Measurements from ENCODE around the gene KCNK3. TPM values are rescaled to one million over a fixed set of nuclear protein-coding genes. Genes with fewer than 3 reads are reported as not detected.

The KCNK3 gene
- total and polyA plus RNA-seq, 2 donors (not counting 3 experiments of a cell fraction or from before 2014, with no cell fraction given): not detected

- DNase-seq (ENCODE audit: low read depth, low spot score) (no peak), FAIRE-seq (no peak)
- no peak overlapping the region for H3K9ac ChIP-seq (replicated peaks; ENCODE audit: extremely low read depth, insufficient read depth, low read length)
- H3K27ac ChIP-seq (ENCODE audit: insufficient read depth, low read depth, low read length): no peak overlapping the region
- no peaks in the 10 kb centered on the region for H3K4me1 ChIP-seq (ENCODE audit: control insufficient read depth, extremely low read depth, insufficient read depth, low read length)
- no peak for TF ChIP-seq FOS (IDR thresholded peaks at IDR 0.05; ENCODE audit: borderline replicate concordance, insufficient read depth, low read length)
- TF ChIP-seq JUN (IDR thresholded peaks at IDR 0.05; ENCODE audit: borderline replicate concordance, insufficient read depth, insufficient read length, low read depth): no peak
- no peak for TF ChIP-seq GATA2 (IDR thresholded peaks at IDR 0.05; ENCODE audit: insufficient read depth, insufficient read length, low read depth, low read length)
- TF ChIP-seq MYC (IDR thresholded peaks at IDR 0.05; ENCODE audit: low read depth, low read length): no peak
- TF ChIP-seq, protein P1, sequence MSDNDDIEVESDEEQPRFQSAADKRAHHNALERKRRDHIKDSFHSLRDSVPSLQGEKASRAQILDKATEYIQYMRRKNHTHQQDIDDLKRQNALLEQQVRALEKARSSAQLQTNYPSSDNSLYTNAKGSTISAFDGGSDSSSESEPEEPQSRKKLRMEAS (IDR thresholded peaks at IDR 0.05; ENCODE audit: insufficient read depth, insufficient read length): no peak
- no peak for TF ChIP-seq POLR2AphosphoS5 (IDR thresholded peaks at IDR 0.05; ENCODE audit: insufficient read depth, low read depth, low read length)
- no peak for TF ChIP-seq POLR2A (IDR thresholded peaks at IDR 0.05; ENCODE audit: low read depth, low read length)
- dilution Hi-C loops (cut with MboI; ENCODE audit: extremely low pct_ligation_motif_present, low sequenced_read_pairs): no loop called here
- H2AFZ ChIP-seq (ENCODE audit: low read depth, low read length): no peak overlapping the region
- no peaks in the 10 kb centered on the region for H3K79me2 ChIP-seq (ENCODE audit: control insufficient read depth, insufficient read depth, low read length)
- H3K4me3 ChIP-seq (replicated peaks in 1 of 3; ENCODE audit: insufficient read depth in 1 of 3, low read depth in 1 of 3, low read length in 3 of 3): no peak overlapping the region
- CTCF ChIA-PET: no interaction called here
- H3K36me3 ChIP-seq (ENCODE audit: control insufficient read depth in 2 of 2, extremely low read depth in 1 of 2, insufficient read depth in 2 of 2, low read length in 2 of 2): no peaks in the 10 kb centered on the region
- peaks cover 4 to 12% of the 10 kb centered on the region in 2 experiments for H3K27me3 ChIP-seq (ENCODE audit: control insufficient read depth in 2 of 2, insufficient read depth in 2 of 2, low read length in 2 of 2)
- POLR2A ChIA-PET: no interaction called here
- no peak overlapping the region for H3K4me2 ChIP-seq (ENCODE audit: insufficient read depth, low read length)
- no peaks in the 10 kb centered on the region for H3K9me3 ChIP-seq (replicated peaks; ENCODE audit: control insufficient read depth, insufficient read depth, low read length)
- no TSS peak for BruUV-seq (replicated peaks)
- intact Hi-C loops (cut with micrococcal nuclease): no loop called here
- H3K9me1 ChIP-seq (replicated peaks; ENCODE audit: control insufficient read depth, extremely low read depth, insufficient read depth, low read length): no peaks in the 10 kb centered on the region
- H4K20me1 ChIP-seq (replicated peaks; ENCODE audit: control insufficient read depth, extremely low read depth, insufficient read depth, low read length): no peaks in the 10 kb centered on the region
Measured at GRCh38 chr2:26646986-26647672, 45.4 kb upstream of the KCNK3 start.

GRCh38 chr2:26647981-26648380 lies 44.5 kb upstream of the KCNK3 start:
- TF ChIP-seq JUN (IDR thresholded peaks at IDR 0.05; ENCODE audit: borderline replicate concordance, insufficient read depth, insufficient read length, low read depth): no peak
- TF ChIP-seq, protein P1 (IDR thresholded peaks at IDR 0.05; ENCODE audit: insufficient read depth, insufficient read length): no peak
- TF ChIP-seq CTCF (IDR thresholded peaks at IDR 0.05; ENCODE audit: extremely low read depth in 1 of 2, insufficient read depth in 1 of 2, low read depth in 1 of 2, low read length in 2 of 2): no peak
- TF ChIP-seq GATA2 (IDR thresholded peaks at IDR 0.05; ENCODE audit: insufficient read depth, insufficient read length, low read depth, low read length): no peak
- TF ChIP-seq FOS (IDR thresholded peaks at IDR 0.05; ENCODE audit: borderline replicate concordance, insufficient read depth, low read length): no peak
- TF ChIP-seq POLR2AphosphoS5 (IDR thresholded peaks at IDR 0.05; ENCODE audit: insufficient read depth, low read depth, low read length): no peak
- TF ChIP-seq POLR2A (IDR thresholded peaks at IDR 0.05; ENCODE audit: low read depth, low read length): no peak
- TF ChIP-seq EZH2 (IDR thresholded peaks at IDR 0.05; ENCODE audit: borderline replicate concordance, low read depth, low read length, severe bottlenecking): no peak
- no peak for TF ChIP-seq MYC (IDR thresholded peaks at IDR 0.05; ENCODE audit: low read depth, low read length)
- no peak overlapping the region for H3K9ac ChIP-seq (replicated peaks; ENCODE audit: extremely low read depth, insufficient read depth, low read length)
- POLR2A ChIA-PET: no interaction called here
- no peaks in the 10 kb centered on the region for H3K9me1 ChIP-seq (replicated peaks; ENCODE audit: control insufficient read depth, extremely low read depth, insufficient read depth, low read length)
- no peak overlapping the region for H3K4me2 ChIP-seq (ENCODE audit: insufficient read depth, low read length)
- no peaks in the 10 kb centered on the region for H3K9me3 ChIP-seq (replicated peaks; ENCODE audit: control insufficient read depth, insufficient read depth, low read length)
- no peak overlapping the region for H2AFZ ChIP-seq (ENCODE audit: low read depth, low read length)
- H3K27me3 ChIP-seq (ENCODE audit: control insufficient read depth in 2 of 2, insufficient read depth in 2 of 2, low read length in 2 of 2): peaks cover 4 to 7% of the 10 kb centered on the region in 2 experiments
- CTCF ChIA-PET: interaction anchor here (1.5 kb wide), 1 partner anchor 42 kb away, joined by 5 read pairs; no protein-coding TSS in a partner anchor
- no peak for FAIRE-seq
- no peaks in the 10 kb centered on the region for H4K20me1 ChIP-seq (replicated peaks; ENCODE audit: control insufficient read depth, extremely low read depth, insufficient read depth, low read length)
- H3K4me1 ChIP-seq (ENCODE audit: control insufficient read depth, extremely low read depth, insufficient read depth, low read length): no peaks in the 10 kb centered on the region
- no peaks in the 10 kb centered on the region for H3K79me2 ChIP-seq (ENCODE audit: control insufficient read depth, insufficient read depth, low read length)
- intact Hi-C loops (cut with micrococcal nuclease): no loop called here
- no peak overlapping the region for H3K27ac ChIP-seq (ENCODE audit: insufficient read depth, low read depth, low read length)
- no peak for DNase-seq (ENCODE audit: low read depth, low spot score)
- H3K36me3 ChIP-seq (ENCODE audit: control insufficient read depth in 2 of 2, extremely low read depth in 1 of 2, insufficient read depth in 2 of 2, low read length in 2 of 2): no peaks in the 10 kb centered on the region
- BruUV-seq (replicated peaks): no TSS peak
- no peak overlapping the region for H3K4me3 ChIP-seq (replicated peaks in 1 of 3; ENCODE audit: insufficient read depth in 1 of 3, low read depth in 1 of 3, low read length in 3 of 3)
- dilution Hi-C loops (cut with MboI; ENCODE audit: extremely low pct_ligation_motif_present, low sequenced_read_pairs): no loop called here

All from endothelial cell of umbilical vein (primary cell).